Mucosa of gallbladder (tissue), 1 donor: ENCODE measurements around the gene MBOAT1. TPM values are rescaled to one million over a fixed set of nuclear protein-coding genes. Genes with fewer than 3 reads are reported as not detected.

ENCODE experiments used
- total RNA-seq: library from RNA; stranded (reverse); gene quantifications from one replicate; pipeline ENCODE4 v1.2.1, GENCODE V29; 2021
- donor health status: DM: no; HTN: no; CAD: no.

MBOAT1 gene
- total RNA-seq, 1 donor from 2014 or later: 44.2 TPM

Other genes with a start within 250 kb of the MBOAT1 start
- gene E2F3, start 189.4 kb upstream of the MBOAT1 start, total RNA-seq: 7.7 TPM